ENCODE data around the gene TNNI2.

DNA sequence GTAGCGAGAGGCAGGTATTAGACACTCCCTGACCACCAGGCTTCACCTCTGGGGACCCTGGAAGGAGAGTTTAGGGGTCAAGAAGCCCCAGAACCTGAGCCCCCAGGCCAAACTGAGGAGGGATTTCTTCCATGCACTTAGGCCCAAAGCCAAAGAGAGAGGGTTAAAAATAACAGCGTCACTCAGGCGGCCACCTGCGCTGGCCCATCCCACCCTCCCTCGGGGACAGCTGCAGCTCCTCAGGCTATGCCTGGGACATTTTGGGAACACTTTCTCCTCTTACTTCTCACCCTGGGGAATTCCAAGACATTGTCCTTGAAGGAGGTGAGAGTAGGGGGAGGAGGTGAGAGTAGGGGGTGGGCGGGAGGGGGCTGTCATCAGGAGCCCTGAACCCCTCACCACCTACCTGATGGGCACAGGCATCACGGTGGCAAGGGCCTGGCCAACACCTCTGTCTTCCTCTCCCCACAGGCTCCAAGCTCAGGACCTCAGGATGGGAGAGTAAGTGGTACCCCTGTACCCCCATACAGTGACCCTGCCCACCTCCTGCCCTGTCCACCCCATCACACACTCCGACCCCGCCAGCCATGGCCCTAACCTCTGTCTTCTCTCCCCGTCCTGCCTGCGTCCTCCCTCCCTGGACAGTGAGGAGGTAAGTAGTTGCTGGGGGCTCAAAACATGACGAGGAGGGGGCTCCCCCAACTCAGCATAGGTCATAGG is 583 bp downstream of the TNNI2 start:
- no peak for TF ChIP-seq POLR2AphosphoS5 (IDR thresholded peaks at IDR 0.05; ENCODE audit: low read depth, low read length)
- TF ChIP-seq TCF7L2 (IDR thresholded peaks at IDR 0.05; ENCODE audit: low read depth, low read length), result no peak
